ENCODE data around the gene C2orf80.
"Not testable (repeated sequence)": the region's sequence is repeated elsewhere in the genome, so short reads cannot be mapped to it uniquely, and the experiment has no call there.

Gene C2orf80

DNA sequence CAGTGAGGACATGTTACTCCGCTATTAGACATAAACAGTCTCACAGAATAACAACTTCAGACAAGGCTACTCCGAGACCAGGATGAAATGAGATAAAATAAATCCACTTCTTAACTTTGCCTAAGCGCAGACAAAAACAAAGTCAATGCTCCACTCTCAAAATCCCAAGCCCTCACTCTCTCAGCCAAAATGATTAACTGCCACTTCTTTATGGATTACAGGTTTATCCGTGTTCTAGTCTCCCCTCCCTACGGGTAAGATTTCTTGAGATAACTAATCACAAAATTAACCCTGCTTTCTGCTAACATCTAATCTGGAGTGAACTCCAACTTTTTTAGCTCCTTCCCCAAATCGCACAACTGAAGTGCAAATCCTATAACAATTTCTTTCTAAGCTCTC is 59.1 kb downstream of the C2orf80 start:
- no peak for DNase-seq

GRCh38 chr2:208129744-208130711 is 59.8 kb downstream of the C2orf80 start, which contains the start of gene CRYGC:
TSS of gene CRYGC (minus strand) at chr2:208129828. CDS start at chr2:208129792, 36 bp downstream.
- DNase-seq = no peak

DNA sequence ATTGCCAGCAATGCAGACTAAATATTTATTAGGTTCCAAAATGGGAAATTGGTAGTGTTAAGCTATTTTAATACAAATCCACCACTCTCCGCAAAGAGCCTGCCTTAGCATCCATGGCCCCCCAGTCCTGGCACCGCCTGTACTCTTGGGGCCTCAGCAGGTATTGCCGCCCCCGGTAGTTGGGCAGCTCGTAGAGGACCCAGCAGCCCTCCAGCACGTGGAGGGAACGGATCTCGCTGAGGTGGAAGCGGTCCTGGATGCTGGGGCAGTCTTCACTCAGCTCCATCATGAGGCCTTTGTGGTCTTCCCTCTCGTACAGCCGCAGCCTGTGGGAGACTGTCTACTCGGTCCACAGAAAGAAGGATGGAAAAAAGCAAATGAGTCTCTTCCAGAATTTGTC is 61.7 kb downstream of the C2orf80 start:
- no peak for DNase-seq

- DNase-seq = no peak
Measured at GRCh38 chr2:208127090-208127489, 62.7 kb downstream of the C2orf80 start.

DNA sequence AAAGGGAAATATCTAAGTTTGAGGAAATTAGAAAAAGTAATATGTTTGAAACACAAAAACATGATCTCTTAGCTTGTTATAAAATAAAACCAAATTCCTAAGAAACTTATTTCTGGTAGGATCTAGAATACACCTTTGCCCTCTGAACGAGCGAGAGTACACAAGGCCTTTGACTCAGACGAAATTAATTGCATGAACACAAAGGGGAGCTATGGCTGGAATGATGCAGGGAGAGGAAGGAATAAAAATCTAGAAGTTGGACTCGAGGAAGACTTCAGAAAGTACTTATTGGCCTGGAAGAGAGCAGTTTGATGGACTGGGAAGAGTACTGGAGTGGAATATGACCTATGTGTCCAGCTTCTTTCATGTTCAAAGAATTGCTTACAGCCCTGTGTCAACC is 64.6 kb downstream of the C2orf80 start:
- no peak for DNase-seq

DNA sequence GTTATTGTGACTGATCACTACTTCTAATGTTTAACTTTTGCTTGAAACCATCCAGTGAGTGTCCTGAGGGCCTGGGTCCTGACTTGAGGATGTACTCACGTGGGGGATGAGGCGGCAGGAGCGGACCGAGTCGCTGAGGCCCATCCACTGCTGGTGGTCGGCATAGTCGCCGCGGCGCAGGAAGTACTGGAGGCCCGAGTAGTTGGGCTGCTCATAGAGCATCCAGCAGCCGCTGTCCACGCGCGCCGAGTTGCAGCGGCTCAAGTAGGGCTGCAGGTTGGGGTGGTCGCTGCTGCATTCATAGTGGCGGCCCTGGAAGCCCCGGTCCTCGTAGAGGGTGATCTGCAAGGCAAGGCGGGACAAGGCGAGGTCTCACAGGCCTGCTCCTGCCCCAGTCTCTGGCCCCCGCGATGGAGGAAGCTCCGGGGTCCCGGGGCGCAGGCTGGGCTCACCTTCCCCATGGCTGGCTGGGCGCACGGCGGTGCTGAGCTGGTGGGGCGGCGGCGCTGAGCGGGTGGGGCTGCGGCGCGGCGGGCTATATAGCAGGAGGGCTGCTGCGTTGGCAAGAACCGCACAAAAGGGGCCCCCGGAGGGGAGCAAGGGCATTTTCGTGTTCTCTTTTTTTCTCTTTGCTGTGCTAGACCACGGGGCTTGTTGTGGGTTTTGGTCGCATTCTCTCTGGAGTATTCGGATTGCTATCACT is 65.7 kb downstream of the C2orf80 start, which contains the start of gene CRYGD:
TSS of gene CRYGD (minus strand) at position 512 of the 703 bp plus-strand sequence. CDS start at position 461, 51 bp downstream.
- not testable (repeated sequence) for DNase-seq

- DNase-seq = no peak
Measured at GRCh38 chr2:208122248-208122647, 67.6 kb downstream of the C2orf80 start.

DNA sequence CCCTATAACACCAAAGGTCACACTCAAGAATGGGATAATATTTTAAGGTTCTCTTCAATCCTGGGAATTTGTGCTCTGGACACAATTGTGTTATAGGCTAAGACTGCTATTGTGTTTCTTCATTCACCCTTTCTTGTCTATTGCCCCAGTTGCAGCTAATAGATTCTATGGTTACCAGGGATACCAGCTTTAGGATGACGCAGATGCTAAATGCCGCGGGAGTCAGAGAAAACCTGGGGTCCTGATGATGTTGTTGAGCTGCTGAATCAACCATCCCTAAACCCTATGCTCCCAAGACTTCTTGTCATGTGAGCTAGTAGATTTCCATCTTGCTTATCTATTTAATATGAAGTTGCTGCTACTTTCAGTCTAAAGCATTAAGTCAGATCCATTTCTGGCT is 70.9 kb downstream of the C2orf80 start:
- DNase-seq = no peak

DNA sequence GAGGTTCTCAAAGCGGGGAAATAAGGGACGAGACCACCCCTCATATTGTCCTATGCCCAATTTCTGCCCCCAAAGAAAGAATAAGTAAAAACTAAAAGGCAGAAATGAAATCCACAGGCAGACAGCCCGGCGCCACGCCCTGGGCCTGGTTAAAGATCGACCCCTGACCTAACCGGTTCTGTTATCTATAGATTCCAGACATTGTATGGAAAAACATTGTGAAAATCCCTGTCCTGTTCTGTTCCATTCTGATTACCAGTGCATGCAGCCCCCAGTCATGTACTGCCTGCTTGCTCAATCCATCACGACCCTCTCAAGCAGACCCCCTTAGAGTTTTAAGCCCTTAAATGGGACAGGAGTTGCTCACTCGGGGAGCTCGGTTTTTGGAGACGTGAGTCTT is 72.4 kb downstream of the C2orf80 start:
- DNase-seq = not testable (repeated sequence)
